Choroid plexus epithelial cell (primary cell): Measurements from ENCODE around the gene POLR2H.

ENCODE experiments used
- DNase-seq: peaks from one replicate; pipeline ENCODE4 v3.0.0-alpha.2; 2010; ENCODE audit warnings: low read depth
- H3K4me3 ChIP-seq: 2 replicates; pipeline ENCODE4 v1.5.1; 2011; ENCODE audit warnings: low read depth, mild to moderate bottlenecking, control low read depth, low read length, moderate library complexity
- TF ChIP-seq, protein P1 (sequence below): conservative IDR thresholded peaks from 2 replicates; pipeline ENCODE4 v1.5.1; 2011; ENCODE audit warnings: low read depth, mild to moderate bottlenecking, control low read depth, inconsistent platforms, low read length, moderate library complexity

Gene POLR2H

GRCh38 chr3:184414418-184415202 lies 53.1 kb downstream of the POLR2H start:
- H3K4me3 ChIP-seq = no peak overlapping the region
- no peak for DNase-seq
- TF ChIP-seq, protein P1, sequence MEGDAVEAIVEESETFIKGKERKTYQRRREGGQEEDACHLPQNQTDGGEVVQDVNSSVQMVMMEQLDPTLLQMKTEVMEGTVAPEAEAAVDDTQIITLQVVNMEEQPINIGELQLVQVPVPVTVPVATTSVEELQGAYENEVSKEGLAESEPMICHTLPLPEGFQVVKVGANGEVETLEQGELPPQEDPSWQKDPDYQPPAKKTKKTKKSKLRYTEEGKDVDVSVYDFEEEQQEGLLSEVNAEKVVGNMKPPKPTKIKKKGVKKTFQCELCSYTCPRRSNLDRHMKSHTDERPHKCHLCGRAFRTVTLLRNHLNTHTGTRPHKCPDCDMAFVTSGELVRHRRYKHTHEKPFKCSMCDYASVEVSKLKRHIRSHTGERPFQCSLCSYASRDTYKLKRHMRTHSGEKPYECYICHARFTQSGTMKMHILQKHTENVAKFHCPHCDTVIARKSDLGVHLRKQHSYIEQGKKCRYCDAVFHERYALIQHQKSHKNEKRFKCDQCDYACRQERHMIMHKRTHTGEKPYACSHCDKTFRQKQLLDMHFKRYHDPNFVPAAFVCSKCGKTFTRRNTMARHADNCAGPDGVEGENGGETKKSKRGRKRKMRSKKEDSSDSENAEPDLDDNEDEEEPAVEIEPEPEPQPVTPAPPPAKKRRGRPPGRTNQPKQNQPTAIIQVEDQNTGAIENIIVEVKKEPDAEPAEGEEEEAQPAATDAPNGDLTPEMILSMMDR = no peak

GRCh38 chr3:184415203-184415490 lies 53.6 kb downstream of the POLR2H start:
- TF ChIP-seq, protein P1 = no peak
- DNase-seq = no peak
- H3K4me3 ChIP-seq = no peak overlapping the region

DNA sequence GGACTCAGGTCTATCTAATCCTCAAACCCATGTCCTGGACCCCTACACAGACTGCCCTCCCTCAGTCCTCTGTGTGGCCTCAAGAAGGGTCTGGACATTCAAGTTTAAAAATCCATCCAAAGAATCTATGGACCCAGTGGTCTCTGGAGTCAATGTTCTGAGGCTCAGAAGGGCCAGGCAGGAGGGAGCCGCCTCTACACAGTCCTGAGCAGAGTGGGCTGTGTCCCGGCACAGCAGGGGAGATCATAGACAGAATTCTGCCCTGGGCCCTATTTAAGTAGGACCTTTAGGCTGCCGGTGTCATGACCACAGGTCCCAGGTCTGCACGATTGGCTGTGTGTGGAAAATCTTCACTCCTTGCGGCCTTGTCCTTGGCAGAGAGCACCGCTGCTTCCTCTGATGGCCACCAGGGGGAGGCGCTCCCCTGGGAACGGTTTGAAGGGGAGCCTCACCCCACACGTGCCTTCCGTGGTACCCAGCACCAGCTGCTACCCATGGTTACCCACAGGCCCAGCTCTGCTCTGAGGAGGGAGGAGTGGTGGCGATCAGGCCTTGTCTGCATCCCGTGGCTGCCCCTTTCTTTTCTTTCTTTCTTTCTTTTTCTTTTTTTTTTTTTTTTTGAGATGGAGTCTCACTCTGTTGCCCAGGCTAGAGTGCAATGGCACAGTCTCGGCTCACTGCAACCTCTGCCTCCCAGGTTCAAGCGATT lies 56.3 kb downstream of the POLR2H start:
- TF ChIP-seq, protein P1 = peak; percentile 96
- DNase-seq = peak; percentile 71

More for the DNA sequence above, 56.3 kb downstream of the POLR2H start:
- no peak overlapping the region for H3K4me3 ChIP-seq
